Caco-2 (cell line): Measurements from ENCODE around the gene ZSCAN21. TPM values are rescaled to one million over a fixed set of nuclear protein-coding genes. Genes with fewer than 3 reads are reported as not detected.

Experiments
- BruUV-seq: library from RNA; stranded (reverse); fragments of 400-500 nt; replicated peaks from 2 replicates; lab custom pipeline; 2021; lab: Mats Ljungman, UMichigan
- CTCF ChIA-PET: fragments of 300-600 bp; sonication (Branson Sonifier 250); formaldehyde crosslinking; loops from one replicate; lab custom pipeline; 2022; ENCODE audit warnings: antibody characterized with exemption; lab: Charles Lee
- POLR2A ChIA-PET: fragments of 300-600 bp; sonication (Branson Sonifier 250); formaldehyde crosslinking; loops from one replicate; lab custom pipeline; 2022; ENCODE audit warnings: antibody characterized with exemption; lab: Charles Lee
- DNase-seq, 2 experiments: peaks; one replicate each; pipeline versions ENCODE4 v3.0.0 to v3.0.0-alpha.2; 2020 to 2022
- H3K27me3 ChIP-seq: replicated peaks from 2 replicates; pipeline ENCODE4 v1.6.0; 2011; ENCODE audit warnings: low read length; ENCODE audit not compliant: control insufficient read depth, insufficient read depth
- H3K36me3 ChIP-seq: 2 replicates; pipeline ENCODE4 v1.5.1; 2011; ENCODE audit warnings: low read length; ENCODE audit not compliant: control insufficient read depth, insufficient read depth
- H3K4me1 ChIP-seq: fragments of 250-450 bp; sonication (Bioruptor Pico); 2 replicates; pipeline ENCODE4 v1.5.1; 2020; ENCODE audit warnings: mild to moderate bottlenecking
- H3K4me3 ChIP-seq: 2 replicates; pipeline ENCODE4 v1.5.1; 2011; ENCODE audit warnings: low read depth, mild to moderate bottlenecking, control low read depth, low read length
- H3K9me3 ChIP-seq: fragments of 250-450 bp; sonication (Bioruptor Pico); 2 replicates; pipeline ENCODE4 v1.5.1; 2020; ENCODE audit warnings: mild to moderate bottlenecking, moderate library complexity
- H3K27ac Mint-ChIP-seq: one replicate; pipeline ENCODE4 v1.8.0; 2022; ENCODE audit warnings: mixed read lengths; ENCODE audit not compliant: unreplicated experiment
- H3K27me3 Mint-ChIP-seq: one replicate; pipeline ENCODE4 v1.8.0; 2022; ENCODE audit warnings: mixed read lengths; ENCODE audit not compliant: insufficient read depth, unreplicated experiment
- H3K36me3 Mint-ChIP-seq: one replicate; pipeline ENCODE4 v1.8.0; 2022; ENCODE audit warnings: mild to moderate bottlenecking, mixed read lengths; ENCODE audit not compliant: insufficient read depth, unreplicated experiment
- H3K4me1 Mint-ChIP-seq: one replicate; pipeline ENCODE4 v1.8.0; 2022; ENCODE audit warnings: low read depth, mixed read lengths; ENCODE audit not compliant: unreplicated experiment
- H3K4me3 Mint-ChIP-seq: one replicate; pipeline ENCODE4 v1.8.0; 2022; ENCODE audit warnings: mild to moderate bottlenecking, moderate library complexity, mixed read lengths; ENCODE audit not compliant: unreplicated experiment
- H3K9me3 Mint-ChIP-seq: one replicate; pipeline ENCODE4 v1.8.0; 2022; ENCODE audit warnings: mixed read lengths; ENCODE audit not compliant: unreplicated experiment
- CTCF ChIP-seq, 2 experiments: fragments of 200-600 bp in 1 of 2; IDR thresholded peaks; 1 replicate in 1 of 2; 2 replicates in 1 of 2; pipeline versions ENCODE4 v1.5.1 to v1.8.0; 2011 to 2022; ENCODE audit warnings: antibody characterized with exemption in 1 of 2, control low read depth in 1 of 2, inconsistent platforms in 1 of 2, low read depth in 1 of 2, low read length in 1 of 2, mild to moderate bottlenecking in 1 of 2, moderate library complexity in 1 of 2; ENCODE audit not compliant: insufficient read depth in 1 of 2, severe bottlenecking in 1 of 2, unreplicated experiment in 1 of 2
- intact Hi-C: fragments of 100-400 bp; cut with micrococcal nuclease; formaldehyde crosslinking; loops from one replicate; pipeline ENCODE4 v1.10.0; 2022; ENCODE audit not compliant: unreplicated experiment
- total RNA-seq: library from RNA; stranded (reverse); gene quantifications from 2 replicates; pipeline ENCODE4 v1.2.3, GENCODE V29; 2022

Gene ZSCAN21
- total RNA-seq, 1 experiment from 2014 or later: 16.7 TPM

GRCh38 chr7:100066953-100067352, 17.4 kb downstream of the ZSCAN21 start:
- no peak overlapping the region for H3K4me3 ChIP-seq
- no peaks in the 10 kb centered on the region for H3K27me3 ChIP-seq
- peaks cover 19% of the 10 kb centered on the region for H3K9me3 Mint-ChIP-seq
- ChIA-PET CTCF (interaction anchor here (0.6 to 1.0 kb wide), 2 partner anchors 73 to 111 kb away, joined by 3 read pairs; no protein-coding TSS in a partner anchor), POLR2A (interaction anchor here (1.4 kb wide), 1 partner anchor 12 kb away, joined by 4 read pairs; no protein-coding TSS in a partner anchor)
- no peaks in the 10 kb centered on the region for H3K27me3 Mint-ChIP-seq
- BruUV-seq: no TSS peak
- no peaks in the 10 kb centered on the region for H3K4me1 Mint-ChIP-seq
- intact Hi-C loops: no loop called here
- peaks cover 18% of the 10 kb centered on the region for H3K36me3 ChIP-seq
- DNase-seq: no peak
- H3K36me3 Mint-ChIP-seq: peaks cover 66% of the 10 kb centered on the region
- H3K9me3 ChIP-seq: peaks cover 15% of the 10 kb centered on the region
- H3K4me1 ChIP-seq: no peaks in the 10 kb centered on the region; the same call in 1 of the 2 replicates
- no peak overlapping the region for H3K27ac Mint-ChIP-seq
- no peak for TF ChIP-seq CTCF (IDR thresholded peaks at IDR 0.05; ENCODE audit: insufficient read depth in 1 of 2, low read depth in 1 of 2, low read length in 1 of 2, severe bottlenecking in 1 of 2, unreplicated experiment in 1 of 2)
- H3K4me3 Mint-ChIP-seq: no peak overlapping the region

DNA sequence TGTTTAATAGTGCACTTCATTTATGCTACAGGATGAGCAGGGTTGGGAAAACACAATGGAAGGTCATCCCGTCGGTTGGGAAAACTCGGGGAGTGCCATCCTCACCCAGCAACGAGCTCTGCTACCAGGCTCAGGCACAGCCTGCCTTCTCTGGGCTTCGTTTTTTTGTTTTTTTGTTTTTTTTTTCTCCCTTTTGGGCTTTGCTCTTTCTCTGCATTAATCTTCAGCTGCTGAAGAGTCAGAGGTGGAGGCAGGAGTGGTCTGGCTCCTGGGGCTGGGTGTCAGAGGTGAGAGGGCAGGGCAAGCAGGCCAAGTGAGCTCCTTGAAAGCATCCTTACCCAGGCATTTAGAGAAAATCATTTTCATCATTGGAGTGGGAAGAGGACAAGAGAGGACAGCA, 20.4 kb downstream of the ZSCAN21 start:
- DNase-seq: no peak
- Mint-ChIP-seq H3K27me3 (no peaks in the 10 kb centered on the region), H3K4me1 (no peaks in the 10 kb centered on the region), H3K36me3 (peaks cover 73% of the 10 kb centered on the region), H3K9me3 (peaks cover 34% of the 10 kb centered on the region), H3K27ac (no peak overlapping the region), H3K4me3 (no peak overlapping the region)
- ChIA-PET POLR2A (no interaction called here), CTCF (no interaction called here)
- Histone ChIP-seq H3K27me3 (no peaks in the 10 kb centered on the region), H3K4me1 (no peaks in the 10 kb centered on the region; the same call in 1 of the 2 replicates), H3K9me3 (peaks cover 31% of the 10 kb centered on the region), H3K36me3 (peaks cover 34% of the 10 kb centered on the region), H3K4me3 (no peak overlapping the region)
- BruUV-seq: no TSS peak
- intact Hi-C loops: no loop called here
- TF ChIP-seq CTCF (IDR thresholded peaks at IDR 0.05; ENCODE audit: insufficient read depth in 1 of 2, low read depth in 1 of 2, low read length in 1 of 2, severe bottlenecking in 1 of 2, unreplicated experiment in 1 of 2): no peak

GRCh38 chr7:100071018-100071723, 21.6 kb downstream of the ZSCAN21 start:
- Histone ChIP-seq H3K4me3 (no peak overlapping the region), H3K4me1 (no peaks in the 10 kb centered on the region), H3K36me3 (peaks cover 39% of the 10 kb centered on the region), H3K9me3 (peaks cover 31% of the 10 kb centered on the region), H3K27me3 (no peaks in the 10 kb centered on the region)
- no peak for DNase-seq
- POLR2A ChIA-PET: no interaction called here
- no TSS peak for BruUV-seq
- Mint-ChIP-seq H3K27me3 (no peaks in the 10 kb centered on the region), H3K27ac (no peak overlapping the region), H3K4me1 (no peaks in the 10 kb centered on the region), H3K36me3 (peaks cover 78% of the 10 kb centered on the region), H3K4me3 (no peak overlapping the region), H3K9me3 (peaks cover 34% of the 10 kb centered on the region)
- CTCF ChIA-PET: no interaction called here
- no peak for TF ChIP-seq CTCF (IDR thresholded peaks at IDR 0.05; ENCODE audit: insufficient read depth in 1 of 2, low read depth in 1 of 2, low read length in 1 of 2, severe bottlenecking in 1 of 2, unreplicated experiment in 1 of 2)
- intact Hi-C loops: no loop called here
